Loucy (cell line): ENCODE measurements around the gene CLCN7.

Experiments
- EZH2phosphoT487 ChIP-seq: fragments of 200-600 bp; IDR thresholded peaks from 2 replicates; pipeline ENCODE4 v1.6.1; 2018; ENCODE audit warnings: antibody characterized with exemption, mild to moderate bottlenecking, moderate library complexity, borderline replicate concordance
- TF ChIP-seq, protein P1 (sequence below): fragments of 200-600 bp; sonication (generic); conservative IDR thresholded peaks from 2 replicates; pipeline ENCODE4 v1.5.1; 2014; ENCODE audit warnings: mild to moderate bottlenecking, antibody characterized with exemption, low read length

DNA sequence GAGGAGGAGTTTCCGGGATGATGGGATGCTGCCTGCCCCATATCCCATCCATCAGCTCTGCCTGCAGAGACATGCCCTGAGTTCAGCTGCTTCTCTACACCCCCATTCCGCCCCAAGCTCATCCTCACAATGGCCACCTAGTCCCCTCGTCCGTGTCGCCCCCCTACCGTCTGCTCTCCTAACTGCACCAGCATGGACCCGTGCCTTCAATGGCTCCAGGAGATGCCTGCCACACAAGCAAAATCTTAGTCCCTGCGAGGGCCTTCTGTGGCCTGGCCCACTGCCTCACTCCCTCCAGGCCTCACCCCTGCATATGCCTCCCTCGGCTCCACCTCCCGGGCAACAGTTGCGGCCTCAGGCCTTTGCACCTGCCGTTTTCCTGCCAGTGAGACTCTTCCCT is 16.5 kb upstream of the CLCN7 start:
- TF ChIP-seq, protein P1, sequence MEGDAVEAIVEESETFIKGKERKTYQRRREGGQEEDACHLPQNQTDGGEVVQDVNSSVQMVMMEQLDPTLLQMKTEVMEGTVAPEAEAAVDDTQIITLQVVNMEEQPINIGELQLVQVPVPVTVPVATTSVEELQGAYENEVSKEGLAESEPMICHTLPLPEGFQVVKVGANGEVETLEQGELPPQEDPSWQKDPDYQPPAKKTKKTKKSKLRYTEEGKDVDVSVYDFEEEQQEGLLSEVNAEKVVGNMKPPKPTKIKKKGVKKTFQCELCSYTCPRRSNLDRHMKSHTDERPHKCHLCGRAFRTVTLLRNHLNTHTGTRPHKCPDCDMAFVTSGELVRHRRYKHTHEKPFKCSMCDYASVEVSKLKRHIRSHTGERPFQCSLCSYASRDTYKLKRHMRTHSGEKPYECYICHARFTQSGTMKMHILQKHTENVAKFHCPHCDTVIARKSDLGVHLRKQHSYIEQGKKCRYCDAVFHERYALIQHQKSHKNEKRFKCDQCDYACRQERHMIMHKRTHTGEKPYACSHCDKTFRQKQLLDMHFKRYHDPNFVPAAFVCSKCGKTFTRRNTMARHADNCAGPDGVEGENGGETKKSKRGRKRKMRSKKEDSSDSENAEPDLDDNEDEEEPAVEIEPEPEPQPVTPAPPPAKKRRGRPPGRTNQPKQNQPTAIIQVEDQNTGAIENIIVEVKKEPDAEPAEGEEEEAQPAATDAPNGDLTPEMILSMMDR = no peak
- TF ChIP-seq EZH2phosphoT487 = no peak
